ENCODE data around the gene HADH. TPM values are rescaled to one million over a fixed set of nuclear protein-coding genes. Genes with fewer than 3 reads are reported as not detected.
A peak's percentile ranks its signal among the peaks of the same experiment; 100 is the strongest.

Gene HADH
- total and polyA plus RNA-seq, 4 donors, result 27.5 to 140 (median 94.3) TPM

- Histone ChIP-seq H3K36me3 (ENCODE audit: control insufficient read depth in 4 of 4, insufficient read depth in 3 of 4, low read depth in 1 of 4, low read length in 3 of 4) (peaks cover 11 to 55% (median 38%) of the 10 kb centered on the region in 4 donors), H3K4me3 (ENCODE audit: low read depth in 1 of 3, low read length in 3 of 3) (no peak overlapping the region), H3K27ac (ENCODE audit: low read depth in 1 of 2, low read length in 2 of 2) (no peak overlapping the region), H3K4me1 (ENCODE audit: control insufficient read depth in 4 of 4, insufficient read depth in 4 of 4, low read length in 3 of 4) (no peaks in the 10 kb centered on the region), H3K27me3 (ENCODE audit: control insufficient read depth in 4 of 4, insufficient read depth in 4 of 4, low read length in 3 of 4) (no peaks in the 10 kb centered on the region), H3K9ac (ENCODE audit: low read depth in 1 of 2, low read length in 2 of 2) (no peak overlapping the region), H3K9me3 (ENCODE audit: control insufficient read depth in 4 of 4, low read length in 3 of 4) (no peaks in the 10 kb centered on the region)
- WGBS, result 40% methylated on average over 8 of the region's 8 CpGs
- TF ChIP-seq RAD21 (IDR thresholded peaks at IDR 0.05) (peak; percentile 88 to 93), RXRA (IDR thresholded peaks at IDR 0.05) (no peak), CTCF (IDR thresholded peaks at IDR 0.05; ENCODE audit: low read depth, low read length, missing input control) (peak; percentile 72)
- peak; percentile 87 for DNase-seq (ENCODE audit: low spot score)
These were observed 28.6 kb downstream of the HADH start for GRCh38 chr4:108018040-108018883.

- Histone ChIP-seq H3K4me1 (ENCODE audit: control insufficient read depth in 4 of 4, insufficient read depth in 4 of 4, low read length in 3 of 4) (no peaks in the 10 kb centered on the region), H3K9me3 (ENCODE audit: control insufficient read depth in 4 of 4, low read length in 3 of 4) (no peaks in the 10 kb centered on the region), H3K9ac (ENCODE audit: low read depth in 1 of 2, low read length in 2 of 2) (no peak overlapping the region), H3K4me3 (ENCODE audit: low read depth in 1 of 3, low read length in 3 of 3) (no peak overlapping the region), H3K36me3 (ENCODE audit: control insufficient read depth in 4 of 4, insufficient read depth in 3 of 4, low read depth in 1 of 4, low read length in 3 of 4) (peaks cover 11 to 59% (median 41%) of the 10 kb centered on the region in 4 donors), H3K27ac (ENCODE audit: low read depth in 1 of 2, low read length in 2 of 2) (no peak overlapping the region), H3K27me3 (ENCODE audit: control insufficient read depth in 4 of 4, insufficient read depth in 4 of 4, low read length in 3 of 4) (no peaks in the 10 kb centered on the region)
- no peak for DNase-seq (ENCODE audit: low spot score)
- TF ChIP-seq ATF3 (IDR thresholded peaks at IDR 0.05) (no peak), EGR1 (IDR thresholded peaks at IDR 0.05; ENCODE audit: low read depth in 2 of 2) (no peak), CTCF (IDR thresholded peaks at IDR 0.05; ENCODE audit: low read depth, low read length, missing input control) (no peak), REST (IDR thresholded peaks at IDR 0.05) (no peak), SP1 (IDR thresholded peaks at IDR 0.05) (no peak), HNF4G (IDR thresholded peaks at IDR 0.05) (no peak), HNF4A (conservative IDR thresholded peaks at IDR 0.05) (no peak), ZBTB33 (IDR thresholded peaks at IDR 0.05) (no peak), RAD21 (IDR thresholded peaks at IDR 0.05) (no peak), JUND (IDR thresholded peaks at IDR 0.05) (no peak), GABPA (IDR thresholded peaks at IDR 0.05 in 1 of 2, conservative IDR thresholded peaks at IDR 0.05 in 1 of 2) (no peak), RXRA (IDR thresholded peaks at IDR 0.05) (no peak), YY1 (IDR thresholded peaks at IDR 0.05) (no peak), FOXA2 (IDR thresholded peaks at IDR 0.05) (no peak), MAX (IDR thresholded peaks at IDR 0.05) (no peak), TAF1 (conservative IDR thresholded peaks at IDR 0.05) (no peak)
- 46% methylated on average over 2 of the region's 2 CpGs for WGBS
These were observed 29.1 kb downstream of the HADH start for GRCh38 chr4:108018884-108019187.

All from liver (tissue), 9 donors.